Skeletal muscle tissue (tissue), 4 donors: ENCODE results near the gene DGKZ. TPM values are rescaled to one million over a fixed set of nuclear protein-coding genes. Genes with fewer than 3 reads are reported as not detected.

ENCODE experiments used
- H3K27ac ChIP-seq: one replicate; pipeline ENCODE4 v1.7.0; 2013; ENCODE audit warnings: mild to moderate bottlenecking, low read depth, low read length, inconsistent platforms
- H3K27me3 ChIP-seq, 3 donors: one replicate each; pipeline ENCODE4 v1.7.0; 2013; ENCODE audit warnings: low read length in 3 of 3; ENCODE audit not compliant: control insufficient read depth in 3 of 3, insufficient read depth in 3 of 3
- H3K36me3 ChIP-seq, 3 donors: one replicate each; pipeline ENCODE4 v1.7.0; 2013; ENCODE audit warnings: low read length in 3 of 3; ENCODE audit not compliant: control insufficient read depth in 3 of 3, insufficient read depth in 3 of 3
- H3K4me1 ChIP-seq, 3 donors: one replicate each; pipeline ENCODE4 v1.7.0; 2013; ENCODE audit warnings: low read length in 3 of 3, mild to moderate bottlenecking in 3 of 3; ENCODE audit not compliant: control insufficient read depth in 3 of 3, insufficient read depth in 3 of 3
- H3K4me3 ChIP-seq, 3 donors: one replicate each; pipeline ENCODE4 v1.7.0; 2013; ENCODE audit warnings: low read length in 3 of 3
- H3K9ac ChIP-seq, 3 donors: one replicate each; pipeline ENCODE4 v1.7.0; 2013; ENCODE audit warnings: low read length in 3 of 3, mild to moderate bottlenecking in 3 of 3, moderate library complexity in 2 of 3, low read depth in 1 of 3
- H3K9me3 ChIP-seq, 3 donors: one replicate each; pipeline ENCODE4 v1.7.0; 2013; ENCODE audit warnings: low read length in 3 of 3; ENCODE audit not compliant: control insufficient read depth in 3 of 3
- total RNA-seq: library from RNA; depleted of rRNA; stranded (reverse); fragments of >200 nt; gene quantifications from one replicate; pipeline ENCODE4 v1.2.3, GENCODE V29; 2014
- donor health status: Osteomylitis.

The DGKZ gene
- total RNA-seq, 1 donor from 2014 or later, result 22.4 TPM

DNA sequence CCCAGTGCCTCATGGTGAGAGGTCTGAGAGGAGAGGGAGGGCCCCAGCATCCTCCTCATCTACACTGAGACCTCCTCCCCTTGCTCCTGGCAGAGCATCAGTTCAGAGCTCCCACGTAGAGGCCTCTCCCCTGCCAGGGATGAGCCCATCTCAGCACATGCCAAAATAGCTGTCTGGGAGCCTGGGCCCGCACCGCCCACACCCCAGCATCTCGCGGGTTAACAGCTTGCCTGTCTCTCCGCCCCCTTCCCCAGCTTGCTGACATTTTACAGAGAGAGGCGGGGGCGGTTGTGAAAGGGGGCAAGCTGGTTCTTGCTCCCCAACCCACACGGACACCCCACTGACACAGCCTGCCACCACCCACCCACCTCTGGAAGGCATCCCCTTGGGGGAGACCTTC lies 6.4 kb downstream of the DGKZ start:
- Histone ChIP-seq H3K9me3 (no peaks in the 10 kb centered on the region), H3K4me1 (peaks cover 25 to 34% (median 31%) of the 10 kb centered on the region in 3 donors), H3K9ac (peak overlapping the region in 1 of 3 donors; percentile 23), H3K36me3 (peaks cover 0 to 4% (median 0%) of the 10 kb centered on the region in 3 donors), H3K4me3 (no peak overlapping the region), H3K27me3 (no peaks in the 10 kb centered on the region), H3K27ac (no peak overlapping the region)

DNA sequence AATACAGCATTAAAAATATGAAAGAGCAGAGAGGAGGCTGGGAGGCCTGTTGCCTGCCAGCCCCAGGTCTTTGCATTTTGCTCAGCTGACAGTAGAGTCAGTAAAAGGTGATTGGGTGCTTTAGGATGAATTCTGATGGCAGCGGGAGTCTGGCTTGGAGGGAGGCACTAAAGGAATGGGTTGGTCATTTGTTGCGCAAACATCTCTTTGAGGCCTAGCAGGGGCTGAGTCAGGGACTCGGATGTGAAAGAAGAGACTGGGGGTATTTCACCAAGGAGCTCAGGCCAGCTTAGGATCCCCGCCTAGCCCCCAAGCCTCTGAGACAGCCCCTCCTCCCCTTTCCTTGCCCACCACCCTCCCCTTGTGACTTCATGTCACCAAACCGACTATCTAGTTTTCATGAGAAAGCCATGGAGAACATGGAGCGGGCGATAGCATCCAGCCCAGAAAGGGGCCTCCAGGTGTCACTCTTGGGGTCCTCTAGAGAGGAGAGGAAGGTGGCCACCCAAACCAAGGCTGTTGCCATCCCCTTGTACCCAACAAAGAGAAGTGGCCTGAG lies 9.7 kb downstream of the DGKZ start:
- Histone ChIP-seq H3K9ac (no peak overlapping the region), H3K4me3 (no peak overlapping the region), H3K4me1 (peaks cover 20 to 28% (median 23%) of the 10 kb centered on the region in 3 donors), H3K27ac (no peak overlapping the region), H3K36me3 (peaks cover 0 to 4% (median 3%) of the 10 kb centered on the region in 3 donors), H3K27me3 (no peaks in the 10 kb centered on the region), H3K9me3 (no peaks in the 10 kb centered on the region)

- Histone ChIP-seq H3K4me1 (peaks cover 20 to 28% (median 23%) of the 10 kb centered on the region in 3 donors), H3K27ac (no peak overlapping the region), H3K9me3 (no peaks in the 10 kb centered on the region), H3K4me3 (no peak overlapping the region), H3K36me3 (peaks cover 0 to 7% (median 4%) of the 10 kb centered on the region in 3 donors), H3K27me3 (no peaks in the 10 kb centered on the region), H3K9ac (peak overlapping the region in 1 of 3 donors; percentile 33)
Measured at GRCh38 chr11:46357483-46357936, 10.2 kb downstream of the DGKZ start.

GRCh38 chr11:46359953-46360352 lies 12.7 kb downstream of the DGKZ start:
- no peak overlapping the region for H3K9ac ChIP-seq
- peak overlapping the region; percentile 98 for H3K27ac ChIP-seq
- H3K27me3 ChIP-seq, result no peaks in the 10 kb centered on the region
- H3K4me3 ChIP-seq, result no peak overlapping the region
- H3K9me3 ChIP-seq, result no peaks in the 10 kb centered on the region
- H3K4me1 ChIP-seq, result peaks cover 39 to 50% (median 43%) of the 10 kb centered on the region in 3 donors
- H3K36me3 ChIP-seq, result peaks cover 0 to 18% (median 8%) of the 10 kb centered on the region in 3 donors

DNA sequence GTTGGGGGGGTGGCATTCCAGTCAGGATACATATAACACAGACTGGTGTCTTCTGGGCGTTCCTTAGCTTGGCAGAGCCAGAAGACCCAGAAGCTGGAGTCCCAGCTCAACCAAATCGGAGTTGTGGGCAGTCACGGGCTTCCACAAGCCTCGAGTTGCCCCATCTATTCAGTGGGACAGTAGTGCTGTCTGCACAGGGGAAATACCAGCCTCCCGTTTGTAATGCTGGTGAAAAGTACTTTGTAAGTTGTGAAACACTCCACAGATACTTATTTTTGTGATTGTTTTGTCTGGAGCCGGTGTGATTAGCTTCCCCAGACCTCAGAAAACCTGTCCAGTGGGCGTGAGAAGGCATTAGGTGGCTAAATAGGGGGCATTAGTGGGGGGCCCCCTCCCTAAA lies 13.6 kb downstream of the DGKZ start:
- H3K9ac ChIP-seq, result peak overlapping the region; percentile 96 to 100 (median 98)
- H3K27me3 ChIP-seq, result no peaks in the 10 kb centered on the region
- peak overlapping the region; percentile 72 to 79 (median 73) for H3K4me3 ChIP-seq
- H3K9me3 ChIP-seq, result no peaks in the 10 kb centered on the region
- peak overlapping the region; percentile 98 for H3K27ac ChIP-seq
- H3K36me3 ChIP-seq, result peaks cover 0 to 18% (median 8%) of the 10 kb centered on the region in 3 donors
- peaks cover 48 to 59% (median 52%) of the 10 kb centered on the region in 3 donors for H3K4me1 ChIP-seq

DNA sequence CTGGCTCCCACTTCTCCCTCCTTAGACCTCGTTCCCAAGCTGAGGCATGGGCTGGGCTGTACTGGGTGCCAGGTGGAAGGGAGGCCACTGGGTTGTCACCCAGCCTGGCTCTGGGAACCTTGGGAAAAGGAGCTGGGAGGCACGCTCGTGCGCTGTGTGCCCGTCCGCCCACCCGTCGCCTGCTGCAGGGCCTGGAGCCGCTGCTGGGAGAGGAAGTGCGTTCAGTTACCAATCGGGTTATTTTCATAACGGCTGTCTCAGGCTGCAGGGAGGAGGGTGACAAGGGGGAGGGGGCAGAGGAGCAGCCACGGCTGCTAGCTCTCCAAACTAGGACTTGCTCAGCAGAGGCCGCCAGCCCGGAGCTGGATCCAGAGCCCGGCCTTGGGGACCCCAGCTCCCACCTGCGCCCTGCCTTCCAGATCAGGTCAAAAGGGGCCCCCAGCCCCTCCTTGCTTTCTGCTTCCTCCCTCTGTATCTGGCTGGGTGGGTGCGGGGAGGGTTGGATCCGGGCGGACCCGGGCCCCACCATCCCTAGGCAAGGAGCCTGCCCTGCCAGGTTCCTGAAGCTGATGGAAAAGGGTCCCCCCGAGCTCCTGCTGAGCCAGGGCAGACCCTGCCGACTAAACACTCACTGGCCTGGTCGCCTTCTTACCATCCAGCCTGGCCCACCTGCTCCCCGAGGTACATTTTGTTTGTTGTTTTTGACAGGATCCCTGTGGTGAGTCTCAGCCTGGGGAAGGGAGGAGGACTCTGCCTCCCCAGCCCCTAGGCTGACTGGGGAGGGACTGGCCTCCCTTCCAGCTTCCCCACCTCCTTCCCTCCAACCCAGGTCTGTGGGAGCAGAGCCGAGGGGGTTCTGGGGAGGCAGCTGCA lies 14.3 kb downstream of the DGKZ start:
- Histone ChIP-seq H3K9me3 (no peaks in the 10 kb centered on the region), H3K4me3 (peak overlapping the region; percentile 73 to 93 (median 79)), H3K27me3 (no peaks in the 10 kb centered on the region), H3K9ac (peak overlapping the region; percentile 96 to 100 (median 98)), H3K4me1 (peaks cover 49 to 64% (median 59%) of the 10 kb centered on the region in 3 donors), H3K36me3 (peaks cover 0 to 18% (median 5%) of the 10 kb centered on the region in 3 donors), H3K27ac (peak overlapping the region; percentile 98)

- peaks cover 53 to 71% (median 67%) of the 10 kb centered on the region in 3 donors for H3K4me1 ChIP-seq
- peak overlapping the region; percentile 96 to 100 (median 98) for H3K9ac ChIP-seq
- H3K27ac ChIP-seq, result peak overlapping the region; percentile 98
- H3K27me3 ChIP-seq, result no peaks in the 10 kb centered on the region
- peaks cover 0 to 22% (median 5%) of the 10 kb centered on the region in 3 donors for H3K36me3 ChIP-seq
- H3K4me3 ChIP-seq, result peak overlapping the region; percentile 73 to 93 (median 79)
- H3K9me3 ChIP-seq, result no peaks in the 10 kb centered on the region
Measured at GRCh38 chr11:46362156-46363030, 15.1 kb downstream of the DGKZ start.

DNA sequence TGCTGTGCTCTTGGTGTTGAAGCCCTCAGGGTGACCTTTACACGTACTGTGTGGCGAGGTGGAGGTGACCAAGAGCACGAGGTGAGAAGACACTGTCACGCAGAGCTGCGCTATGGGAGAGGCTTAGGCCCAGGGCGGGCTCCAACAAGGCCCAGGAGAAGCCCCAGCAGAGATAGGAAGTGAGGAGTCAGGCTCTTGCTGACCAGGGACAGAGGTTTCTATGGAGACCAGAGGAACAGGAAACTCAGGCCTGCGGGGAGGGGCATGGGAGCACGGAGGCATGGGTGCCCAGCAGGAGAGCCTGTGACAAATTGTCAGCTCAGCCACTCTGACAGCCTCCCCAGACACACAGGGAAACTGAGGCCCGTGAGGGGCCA lies 15.8 kb downstream of the DGKZ start:
- H3K27ac ChIP-seq, result peak overlapping the region; percentile 98
- no peaks in the 10 kb centered on the region for H3K27me3 ChIP-seq
- no peaks in the 10 kb centered on the region for H3K9me3 ChIP-seq
- peak overlapping the region; percentile 96 to 100 (median 98) for H3K9ac ChIP-seq
- H3K4me1 ChIP-seq, result peaks cover 56 to 71% (median 70%) of the 10 kb centered on the region in 3 donors
- H3K4me3 ChIP-seq, result peak overlapping the region; percentile 73 to 93 (median 79)
- peaks cover 2 to 27% (median 10%) of the 10 kb centered on the region in 3 donors for H3K36me3 ChIP-seq

DNA sequence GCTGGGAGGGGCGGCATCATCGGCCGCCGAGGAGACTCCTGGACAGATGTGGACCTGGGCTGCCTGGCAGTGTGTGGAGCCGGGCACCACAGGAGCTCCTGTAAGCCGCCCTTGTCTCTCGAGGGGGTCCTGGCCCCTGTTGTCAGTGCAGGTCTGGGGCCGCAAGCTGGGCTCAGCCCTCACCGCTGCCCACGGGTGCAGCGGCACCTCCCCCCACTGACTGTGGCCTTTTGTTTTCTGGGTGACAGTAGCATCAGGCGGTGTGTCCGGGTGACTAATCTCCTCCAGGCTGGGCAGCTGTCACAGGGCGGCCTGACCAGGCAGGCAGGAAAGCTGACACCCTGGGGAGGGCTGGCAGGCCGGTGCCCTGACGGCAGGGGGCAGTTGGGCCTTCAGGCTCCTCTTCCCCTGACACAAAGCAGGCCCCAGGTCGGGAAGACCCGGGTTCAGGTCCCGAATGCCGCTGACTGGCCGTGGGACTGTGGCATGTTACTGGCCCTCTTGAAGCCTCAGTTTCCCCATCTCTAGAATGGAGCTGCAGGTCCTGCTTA lies 16.3 kb downstream of the DGKZ start:
- H3K9me3 ChIP-seq, result no peaks in the 10 kb centered on the region
- peak overlapping the region; percentile 73 to 93 (median 79) for H3K4me3 ChIP-seq
- H3K36me3 ChIP-seq, result peaks cover 8 to 32% (median 15%) of the 10 kb centered on the region in 3 donors
- peak overlapping the region; percentile 96 to 100 (median 98) for H3K9ac ChIP-seq
- H3K27me3 ChIP-seq, result no peaks in the 10 kb centered on the region
- peaks cover 56 to 71% (median 70%) of the 10 kb centered on the region in 3 donors for H3K4me1 ChIP-seq
- H3K27ac ChIP-seq, result peak overlapping the region; percentile 98
